Measurements from ENCODE around the gene CUL2.
"Not testable (repeated sequence)": the region's sequence is repeated elsewhere in the genome, so short reads cannot be mapped to it uniquely, and the experiment has no call there.

CUL2 gene

GRCh38 chr10:35103882-35104281 is 13.7 kb upstream of the CUL2 start:
- no peak overlapping the region for H3K4me3 Mint-ChIP-seq
- H3K27me3 Mint-ChIP-seq, result peaks cover 0 to 6% of the 10 kb centered on the region in 2 donors
- DNase-seq (no peak), ATAC-seq (replicated peaks) (no peak)
- no peaks in the 10 kb centered on the region for H3K9me3 Mint-ChIP-seq
- H3K27ac Mint-ChIP-seq, result no peak overlapping the region
- H3K36me3 Mint-ChIP-seq, result no peaks in the 10 kb centered on the region
- H3K4me1 Mint-ChIP-seq, result no peaks in the 10 kb centered on the region

DNA sequence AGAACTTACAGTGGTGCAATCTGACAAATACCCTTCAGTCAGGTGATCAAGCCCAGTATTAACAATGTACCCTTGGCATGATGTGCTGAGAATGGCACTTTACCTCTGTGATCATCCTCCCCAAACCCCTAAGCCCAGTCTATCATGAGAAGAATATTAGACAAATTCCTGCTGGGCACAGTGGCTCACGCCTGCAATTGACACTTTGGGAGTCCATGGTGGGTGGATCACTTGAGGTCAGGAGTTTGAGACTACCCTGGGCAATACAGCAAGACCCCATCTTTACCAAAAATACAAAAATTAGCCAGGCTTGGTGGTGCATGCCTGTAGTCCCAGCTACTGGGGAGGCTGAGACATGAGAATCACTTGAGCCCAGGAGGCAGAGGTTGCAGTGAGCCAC is 7.4 kb upstream of the CUL2 start:
- DNase-seq (no peak), ATAC-seq (replicated peaks) (no peak)
- H3K4me3 Mint-ChIP-seq, result no peak overlapping the region
- peaks cover 16 to 23% of the 10 kb centered on the region in 2 donors for H3K27me3 Mint-ChIP-seq
- no peaks in the 10 kb centered on the region for H3K36me3 Mint-ChIP-seq
- no peak overlapping the region for H3K27ac Mint-ChIP-seq
- no peaks in the 10 kb centered on the region for H3K4me1 Mint-ChIP-seq
- peaks cover 0 to 3% of the 10 kb centered on the region in 2 donors for H3K9me3 Mint-ChIP-seq

DNA sequence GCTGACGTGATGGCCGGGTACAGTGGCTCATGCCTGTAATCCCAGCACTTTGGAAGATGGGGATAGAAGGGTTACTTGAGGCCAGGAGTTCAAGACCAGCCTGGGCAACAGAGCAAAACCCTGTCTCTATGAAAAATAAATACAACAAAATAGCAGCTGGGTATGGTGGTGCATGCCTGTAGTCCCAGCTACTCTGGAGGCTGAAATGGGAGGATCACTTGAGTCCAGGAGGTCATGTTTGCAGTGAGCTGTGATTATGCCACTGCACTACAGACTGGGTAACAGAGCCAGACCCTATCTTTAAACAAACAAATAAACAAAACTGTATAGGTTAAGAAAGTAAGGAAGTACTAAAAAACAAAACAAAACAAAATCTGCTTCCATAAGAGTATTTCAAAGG is 6.2 kb upstream of the CUL2 start:
- Mint-ChIP-seq H3K4me1 (peaks cover under 1 to 3% of the 10 kb centered on the region in 2 donors), H3K9me3 (peaks cover 0 to 3% of the 10 kb centered on the region in 2 donors), H3K27ac (no peak overlapping the region), H3K4me3 (no peak overlapping the region), H3K36me3 (no peaks in the 10 kb centered on the region), H3K27me3 (peaks cover 16 to 23% of the 10 kb centered on the region in 2 donors)
- ATAC-seq (replicated peaks) (no peak), DNase-seq (no peak)

- Mint-ChIP-seq H3K4me1 (peaks cover 10 to 25% of the 10 kb centered on the region in 2 donors), H3K4me3 (no peak overlapping the region), H3K36me3 (peaks cover 0 to 2% of the 10 kb centered on the region in 2 donors), H3K27me3 (peaks cover 12 to 17% of the 10 kb centered on the region in 2 donors), H3K27ac (no peak overlapping the region), H3K9me3 (peaks cover 0 to 3% of the 10 kb centered on the region in 2 donors)
- DNase-seq (no peak), ATAC-seq (replicated peaks) (no peak)
Measured at GRCh38 chr10:35092851-35093250, 2.7 kb upstream of the CUL2 start.

DNA sequence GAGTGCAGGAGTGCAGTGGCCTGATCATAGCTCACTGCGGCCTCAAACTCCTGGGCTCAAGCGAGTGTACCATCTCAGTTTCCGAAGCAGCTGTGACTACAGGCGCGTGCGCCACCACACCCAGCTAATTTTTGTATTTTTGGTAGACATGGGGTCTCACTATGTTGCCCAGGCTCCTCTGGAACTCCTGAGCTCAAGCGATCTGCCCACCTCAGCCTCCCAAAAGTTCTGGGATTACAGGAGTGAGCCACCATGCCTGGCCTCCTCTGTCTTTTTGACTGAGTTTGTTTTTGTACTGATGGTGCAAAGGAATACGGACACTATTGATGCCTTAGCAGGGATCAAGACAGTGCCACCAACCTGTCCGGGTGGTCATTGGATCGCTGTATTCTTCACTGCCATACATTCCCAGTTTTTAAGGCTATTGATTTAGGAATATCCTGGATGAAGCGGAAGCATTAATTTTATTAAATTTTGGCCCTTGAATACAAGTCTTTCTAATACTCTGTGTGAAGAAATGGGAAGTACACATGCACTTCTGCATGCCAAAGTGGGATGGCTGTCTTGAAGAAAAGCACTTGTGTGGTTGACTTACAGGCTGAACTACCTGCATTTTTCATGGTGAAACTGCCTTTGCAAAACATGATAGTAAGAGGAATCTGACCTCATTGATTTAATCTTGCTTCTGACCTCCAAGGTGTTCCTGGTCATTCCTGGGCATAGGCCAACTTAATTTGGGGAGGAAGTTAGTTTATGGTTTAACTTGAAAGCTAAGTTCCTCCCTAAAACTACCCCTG is 2.1 kb upstream of the CUL2 start:
- DNase-seq (no peak), ATAC-seq (replicated peaks) (no peak)
- Mint-ChIP-seq H3K4me1 (peaks cover 17 to 31% of the 10 kb centered on the region in 2 donors), H3K9me3 (peaks cover 0 to 3% of the 10 kb centered on the region in 2 donors), H3K36me3 (peaks cover 4 to 9% of the 10 kb centered on the region in 2 donors), H3K27ac (peak overlapping the region; percentile 56), H3K27me3 (peaks cover 8 to 13% of the 10 kb centered on the region in 2 donors), H3K4me3 (no peak overlapping the region)

- no peak for DNase-seq
- H3K36me3 Mint-ChIP-seq, result peaks cover 4 to 9% of the 10 kb centered on the region in 2 donors
- peaks cover 0 to 3% of the 10 kb centered on the region in 2 donors for H3K9me3 Mint-ChIP-seq
- H3K4me3 Mint-ChIP-seq, result peak overlapping the region; percentile 88 to 91
- no peaks in the 10 kb centered on the region for H3K27me3 Mint-ChIP-seq
- peak overlapping the region; percentile 88 for H3K27ac Mint-ChIP-seq
- peaks cover 20 to 51% of the 10 kb centered on the region in 2 donors for H3K4me1 Mint-ChIP-seq
- peak; percentile 43 to 54 for ATAC-seq (replicated peaks)
Measured at GRCh38 chr10:35089611-35090161, 455 bp downstream of the CUL2 start.

- no peak overlapping the region for H3K4me3 Mint-ChIP-seq
- H3K27ac Mint-ChIP-seq, result no peak overlapping the region
- peaks cover 3 to 8% of the 10 kb centered on the region in 2 donors for H3K9me3 Mint-ChIP-seq
- no peak for ATAC-seq (replicated peaks)
- H3K36me3 Mint-ChIP-seq, result peaks cover 28 to 42% of the 10 kb centered on the region in 2 donors
- DNase-seq, result no peak
- H3K4me1 Mint-ChIP-seq, result peaks cover 21 to 43% of the 10 kb centered on the region in 2 donors
- H3K27me3 Mint-ChIP-seq, result no peaks in the 10 kb centered on the region
Measured at GRCh38 chr10:35083242-35083641, 6.9 kb downstream of the CUL2 start.

DNA sequence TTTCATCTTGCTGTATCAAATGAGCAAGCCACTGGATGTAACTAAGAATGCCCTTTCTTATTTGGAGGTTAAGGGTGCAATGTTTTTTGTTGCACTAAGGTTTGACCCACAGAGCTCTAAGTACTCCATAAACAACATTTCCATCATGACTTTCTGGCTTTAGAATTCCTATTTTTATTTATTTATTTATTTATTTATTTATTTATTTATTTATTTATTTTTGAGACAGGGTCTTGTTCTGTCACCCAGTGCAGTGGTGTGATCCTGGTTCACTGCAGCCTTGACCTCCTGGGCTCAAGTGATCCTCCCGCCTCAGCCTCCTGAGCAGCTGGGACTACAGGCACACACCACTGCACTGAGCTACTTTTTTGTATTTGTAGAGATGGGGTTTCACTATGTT is 9.9 kb downstream of the CUL2 start:
- peaks cover 26 to 33% of the 10 kb centered on the region in 2 donors for H3K36me3 Mint-ChIP-seq
- not testable (repeated sequence) for H3K9me3 Mint-ChIP-seq; H3K4me3 Mint-ChIP-seq; H3K27ac Mint-ChIP-seq; DNase-seq; ATAC-seq (replicated peaks); H3K27me3 Mint-ChIP-seq
- H3K4me1 Mint-ChIP-seq, result peaks cover 9 to 14% of the 10 kb centered on the region in 2 donors

GRCh38 chr10:35079763-35080162 is 10.4 kb downstream of the CUL2 start:
- H3K4me1 Mint-ChIP-seq, result peaks cover 11 to 15% of the 10 kb centered on the region in 2 donors
- no peak for DNase-seq
- H3K27me3 Mint-ChIP-seq, result no peaks in the 10 kb centered on the region
- no peak overlapping the region for H3K27ac Mint-ChIP-seq
- H3K9me3 Mint-ChIP-seq, result peaks cover 3 to 8% of the 10 kb centered on the region in 2 donors
- H3K36me3 Mint-ChIP-seq, result peaks cover 26 to 33% of the 10 kb centered on the region in 2 donors
- H3K4me3 Mint-ChIP-seq, result no peak overlapping the region
- no peak for ATAC-seq (replicated peaks)

- Mint-ChIP-seq H3K4me3 (no peak overlapping the region), H3K27ac (no peak overlapping the region), H3K4me1 (peaks cover 13 to 20% of the 10 kb centered on the region in 2 donors), H3K9me3 (peaks cover 3 to 6% of the 10 kb centered on the region in 2 donors), H3K27me3 (no peaks in the 10 kb centered on the region), H3K36me3 (peaks cover 26 to 33% of the 10 kb centered on the region in 2 donors)
- no peak for ATAC-seq (replicated peaks)
- DNase-seq, result no peak
Measured at GRCh38 chr10:35079265-35079664, 10.9 kb downstream of the CUL2 start.

- Mint-ChIP-seq H3K4me1 (peaks cover 14 to 16% of the 10 kb centered on the region in 2 donors), H3K36me3 (peaks cover 16% of the 10 kb centered on the region in 2 donors), H3K27ac (no peak overlapping the region), H3K9me3 (no peaks in the 10 kb centered on the region), H3K4me3 (no peak overlapping the region), H3K27me3 (no peaks in the 10 kb centered on the region)
- DNase-seq (no peak), ATAC-seq (replicated peaks) (no peak)
Measured at GRCh38 chr10:35075228-35075627, 14.9 kb downstream of the CUL2 start.

DNA sequence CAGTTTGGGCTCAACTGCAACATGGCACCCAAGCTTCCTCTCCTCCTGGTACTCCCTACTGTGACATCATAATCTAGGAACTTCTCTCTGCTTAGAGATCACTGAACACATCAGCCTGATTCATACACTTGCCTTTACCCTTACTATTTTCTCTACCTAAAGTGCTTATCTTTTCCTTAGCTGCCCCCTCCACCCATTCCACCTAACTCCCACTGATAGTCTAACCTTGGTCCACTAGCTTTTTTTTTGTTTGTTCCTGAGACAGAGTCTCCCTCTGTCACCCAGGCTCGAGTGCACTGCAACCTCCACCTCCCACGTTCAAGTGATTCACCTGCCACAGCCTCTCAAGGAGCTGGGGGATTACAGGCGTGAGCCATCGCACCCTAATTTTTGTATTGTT is 15.9 kb downstream of the CUL2 start:
- DNase-seq (no peak), ATAC-seq (replicated peaks) (no peak)
- Mint-ChIP-seq H3K36me3 (peaks cover 20 to 21% of the 10 kb centered on the region in 2 donors), H3K27ac (no peak overlapping the region), H3K9me3 (no peaks in the 10 kb centered on the region), H3K4me1 (peaks cover 11 to 12% of the 10 kb centered on the region in 2 donors), H3K4me3 (no peak overlapping the region), H3K27me3 (no peaks in the 10 kb centered on the region)

DNA sequence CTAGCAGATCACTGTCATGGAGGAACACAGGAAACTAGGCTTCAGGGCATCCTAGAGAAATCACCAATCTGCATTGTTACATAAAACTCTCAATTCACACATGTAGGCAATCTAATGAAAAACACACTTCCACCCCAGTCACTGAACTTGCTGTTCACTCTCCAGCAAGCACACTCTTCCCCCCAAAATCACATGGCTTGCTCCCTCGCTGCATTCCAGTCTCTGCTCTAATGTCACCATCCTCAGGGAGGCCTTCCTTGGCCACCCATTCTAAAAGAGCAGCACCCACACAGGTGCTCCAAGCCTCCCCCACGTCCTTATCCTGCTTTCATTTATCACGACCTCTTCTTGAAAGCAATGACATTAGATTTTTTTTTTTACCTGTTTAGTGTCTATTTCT is 19.6 kb downstream of the CUL2 start:
- DNase-seq (no peak), ATAC-seq (replicated peaks) (no peak)
- Mint-ChIP-seq H3K36me3 (peaks cover 25 to 31% of the 10 kb centered on the region in 2 donors), H3K4me3 (no peak overlapping the region), H3K27me3 (no peaks in the 10 kb centered on the region), H3K27ac (no peak overlapping the region), H3K4me1 (peaks cover 10 to 11% of the 10 kb centered on the region in 2 donors), H3K9me3 (no peaks in the 10 kb centered on the region)

- Mint-ChIP-seq H3K27me3 (no peaks in the 10 kb centered on the region), H3K9me3 (no peaks in the 10 kb centered on the region), H3K36me3 (peaks cover 21 to 40% of the 10 kb centered on the region in 2 donors), H3K27ac (no peak overlapping the region), H3K4me1 (peaks cover under 1% of the 10 kb centered on the region in 2 donors), H3K4me3 (no peak overlapping the region)
- ATAC-seq (replicated peaks), result no peak
- no peak for DNase-seq
Measured at GRCh38 chr10:35063837-35064454, 26.2 kb downstream of the CUL2 start.
